SKM-1 (cell line): Measurements from ENCODE around the gene UBE2J1.
"Not testable (repeated sequence)": the region's sequence is repeated elsewhere in the genome, so short reads cannot be mapped to it uniquely, and the experiment has no call there.

ENCODE experiments used
- DNase-seq: peaks from one replicate; lab custom pipeline; 2025; ENCODE audit not compliant: unreplicated experiment; lab: John Stamatoyannopoulos, UW

The UBE2J1 gene, protein sequence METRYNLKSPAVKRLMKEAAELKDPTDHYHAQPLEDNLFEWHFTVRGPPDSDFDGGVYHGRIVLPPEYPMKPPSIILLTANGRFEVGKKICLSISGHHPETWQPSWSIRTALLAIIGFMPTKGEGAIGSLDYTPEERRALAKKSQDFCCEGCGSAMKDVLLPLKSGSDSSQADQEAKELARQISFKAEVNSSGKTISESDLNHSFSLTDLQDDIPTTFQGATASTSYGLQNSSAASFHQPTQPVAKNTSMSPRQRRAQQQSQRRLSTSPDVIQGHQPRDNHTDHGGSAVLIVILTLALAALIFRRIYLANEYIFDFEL

DNA sequence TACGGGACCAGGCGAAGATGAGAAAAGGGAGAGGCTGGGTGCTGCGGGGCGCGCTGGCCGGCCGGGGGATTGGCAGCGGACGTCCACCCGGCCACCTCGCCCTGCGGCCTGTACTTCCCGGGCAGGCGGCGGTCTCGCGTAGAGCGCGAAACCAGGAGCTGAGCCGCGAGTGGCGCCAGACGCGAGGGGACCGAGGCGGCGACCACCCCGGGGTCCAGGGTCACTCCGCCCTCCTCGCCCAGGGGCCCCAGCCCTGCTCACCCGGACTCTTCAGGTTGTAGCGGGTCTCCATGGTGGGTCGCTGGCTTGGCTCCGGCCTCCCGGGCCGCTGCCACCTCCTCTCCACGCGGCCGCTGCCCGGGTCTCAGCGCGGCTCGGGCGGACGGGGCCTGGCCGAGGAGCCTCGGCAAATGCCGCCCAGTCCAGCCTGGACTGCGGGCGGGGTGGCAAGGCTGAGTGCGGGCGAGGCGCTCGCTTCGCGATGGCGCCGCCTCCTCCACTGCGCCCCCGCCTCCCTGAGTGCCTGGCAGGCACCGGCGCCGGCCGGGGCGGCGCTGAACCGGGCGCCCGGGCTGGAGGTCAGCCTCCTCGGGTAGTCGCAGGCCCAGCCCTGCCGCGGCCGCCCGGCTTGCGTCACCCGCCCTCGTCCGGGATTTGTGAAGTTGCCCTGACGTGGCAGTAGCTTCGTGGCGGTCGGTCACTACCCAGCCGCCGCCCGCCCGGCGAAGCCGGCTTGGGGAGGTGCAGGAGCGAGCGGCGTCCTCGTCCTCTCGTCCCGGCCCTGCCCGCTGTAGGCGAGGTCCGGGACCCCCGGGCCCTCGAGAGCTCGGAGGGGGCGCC lies at the start of gene UBE2J1:
Gene UBE2J1, minus strand, starts transcription at position 445 of the 840 bp plus-strand sequence. Its CDS starts 153 bp downstream, at position 292.
- DNase-seq, result no peak

DNA sequence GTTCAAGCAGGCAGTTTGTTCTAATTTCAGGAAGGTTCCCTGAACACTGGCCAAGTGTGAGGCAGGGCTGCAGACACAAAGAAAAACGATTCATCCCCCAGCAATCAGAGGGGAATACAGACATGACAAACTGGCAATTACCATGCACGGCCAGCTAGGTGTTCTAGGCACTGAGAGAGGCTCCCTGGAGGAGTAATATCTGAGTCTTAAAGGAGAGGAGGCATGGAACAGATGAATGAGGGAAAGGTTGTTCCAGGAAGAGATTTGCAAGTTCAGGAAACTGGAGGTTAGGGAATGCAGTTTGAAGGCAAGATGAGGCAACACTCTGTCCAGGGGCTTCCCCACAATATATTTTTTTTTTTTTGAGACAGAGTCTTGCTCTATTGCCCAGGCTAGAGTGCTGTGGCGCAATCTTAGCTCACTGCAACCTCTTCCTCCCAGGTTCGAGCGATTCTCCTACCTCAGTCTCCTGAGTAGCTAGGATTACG lies 48.4 kb upstream of the UBE2J1 start:
- no peak for DNase-seq

GRCh38 chr6:89400050-89400449 lies 47.5 kb upstream of the UBE2J1 start:
- no peak for DNase-seq

DNA sequence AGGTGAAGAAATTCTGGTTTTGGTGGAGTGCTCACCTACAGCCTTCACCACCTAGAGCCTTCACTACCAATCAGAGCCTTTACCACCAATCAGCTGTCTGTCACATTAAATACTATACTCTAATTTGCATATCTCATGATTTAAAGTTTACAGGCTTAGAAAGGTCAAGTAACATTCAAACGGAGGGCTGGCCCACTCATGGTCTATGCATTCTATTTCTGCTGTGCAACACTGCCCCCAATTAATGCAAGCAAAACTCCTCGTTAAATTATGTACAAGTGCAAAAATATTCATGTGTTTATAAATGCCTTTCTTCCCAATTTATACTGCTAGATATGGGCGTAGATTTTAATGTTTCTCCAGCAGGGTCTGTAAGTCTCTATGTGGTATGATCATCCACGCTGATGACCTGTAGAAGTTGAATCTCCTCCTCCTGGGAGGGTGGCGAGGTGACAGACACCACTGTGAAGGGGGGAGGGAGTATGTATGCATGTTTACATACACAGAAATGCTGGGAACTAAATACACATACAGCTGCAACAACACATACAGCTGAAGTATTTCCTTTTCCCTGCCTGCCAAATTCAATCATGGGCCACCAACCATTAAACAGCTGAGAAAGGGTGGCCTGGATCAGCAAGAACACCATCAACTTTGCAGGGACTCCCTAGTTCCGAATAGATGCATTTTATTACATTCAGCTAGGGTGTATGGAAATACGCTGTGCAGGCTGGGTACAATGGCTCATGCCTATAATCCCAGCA lies 46.4 kb upstream of the UBE2J1 start:
- no peak for DNase-seq

GRCh38 chr6:89397884-89398283 lies 45.4 kb upstream of the UBE2J1 start:
- not testable (repeated sequence) for DNase-seq

- DNase-seq, result no peak
Measured at GRCh38 chr6:89393659-89394058, 41.1 kb upstream of the UBE2J1 start.

DNA sequence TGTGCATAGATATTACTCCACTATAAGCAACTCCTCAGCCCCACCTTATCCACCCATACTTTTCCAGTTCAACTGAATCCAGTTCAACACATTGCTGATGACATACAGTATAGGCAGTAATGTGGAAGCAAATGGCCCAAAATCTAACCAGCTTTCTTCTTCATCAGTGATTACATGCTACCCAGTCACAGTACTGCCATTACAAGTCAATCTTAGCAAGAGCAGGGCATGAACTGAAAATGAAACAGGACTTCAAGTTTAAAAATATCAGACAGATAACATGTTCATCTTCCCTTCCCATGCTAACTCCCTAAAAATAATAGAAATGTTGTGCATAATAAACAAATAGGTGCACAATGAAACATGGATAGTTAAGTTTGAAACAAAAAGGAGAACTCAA lies 40.3 kb upstream of the UBE2J1 start:
- no peak for DNase-seq

DNA sequence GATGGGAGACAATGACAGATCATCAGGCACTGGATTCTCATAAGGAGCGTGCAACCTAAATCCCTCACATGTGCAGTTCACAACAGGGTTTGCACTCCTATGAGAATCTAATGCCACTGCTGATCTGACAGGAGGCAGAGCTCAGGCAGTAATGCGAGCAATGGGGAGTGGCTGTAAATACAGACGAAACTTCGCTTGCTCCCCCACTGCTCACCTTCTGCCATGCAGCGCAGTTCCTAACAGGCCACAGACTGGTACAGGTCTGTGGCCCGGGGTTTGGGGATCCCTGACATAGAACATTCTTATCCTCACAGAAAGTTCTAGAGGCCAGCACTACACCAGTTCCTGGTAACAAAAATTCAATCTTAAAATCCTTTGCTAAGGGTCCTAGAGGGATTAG lies 36.3 kb upstream of the UBE2J1 start:
- no peak for DNase-seq

- no peak for DNase-seq
Measured at GRCh38 chr6:89387516-89388201, 35.1 kb upstream of the UBE2J1 start.

DNA sequence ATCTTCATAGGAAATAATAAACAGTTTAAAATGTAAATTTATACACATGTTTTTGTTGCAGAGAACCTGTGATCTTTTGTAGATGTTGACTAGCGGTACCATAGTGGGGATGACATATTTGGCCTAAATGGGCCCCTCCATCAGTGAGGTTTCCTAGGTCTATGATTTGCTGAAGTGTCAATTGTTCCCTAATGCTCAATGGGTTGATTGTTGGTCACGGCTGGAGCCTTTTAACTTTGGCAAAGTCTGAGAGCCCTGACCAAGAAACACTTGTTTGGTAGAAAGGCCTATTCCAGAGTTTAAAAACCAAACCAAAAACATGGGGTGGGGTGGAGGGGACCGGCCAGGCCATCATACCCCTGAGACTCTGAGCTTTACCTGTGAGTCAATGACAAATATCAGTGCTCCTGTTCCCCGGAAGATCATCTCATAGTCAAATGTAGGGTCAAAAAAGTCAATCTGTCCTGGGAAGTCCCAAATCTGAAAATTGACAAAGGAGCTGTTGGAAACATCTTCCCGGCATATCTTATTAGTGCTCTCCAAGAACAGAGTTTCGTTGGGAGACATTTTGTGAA lies 34.5 kb upstream of the UBE2J1 start:
- no peak for DNase-seq

- DNase-seq, result no peak
Measured at GRCh38 chr6:89385846-89386245, 33.3 kb upstream of the UBE2J1 start.

DNA sequence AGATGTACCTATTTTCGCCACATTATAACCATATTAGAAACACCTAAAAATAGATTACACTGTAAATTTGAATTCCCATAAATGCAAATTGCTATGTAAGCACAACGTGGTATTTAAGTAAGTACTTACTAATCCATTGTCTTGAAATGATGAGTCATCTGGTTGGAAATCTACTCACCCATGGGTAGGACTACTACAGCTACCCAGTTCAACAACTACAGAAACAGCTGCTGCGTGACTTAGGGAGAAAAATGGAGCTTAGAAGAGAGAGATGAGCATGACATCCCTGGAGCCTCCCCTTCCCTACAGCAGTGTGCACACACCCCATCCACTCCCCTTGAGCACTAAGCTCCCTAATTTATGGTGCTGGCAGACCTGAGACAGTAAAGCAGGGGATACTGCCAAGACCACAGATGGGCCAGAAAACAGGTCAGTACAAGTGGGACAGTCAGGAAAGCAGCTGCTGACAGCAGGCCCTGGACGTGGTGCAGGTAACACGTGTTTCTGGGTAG lies 32.7 kb upstream of the UBE2J1 start:
- no peak for DNase-seq

DNA sequence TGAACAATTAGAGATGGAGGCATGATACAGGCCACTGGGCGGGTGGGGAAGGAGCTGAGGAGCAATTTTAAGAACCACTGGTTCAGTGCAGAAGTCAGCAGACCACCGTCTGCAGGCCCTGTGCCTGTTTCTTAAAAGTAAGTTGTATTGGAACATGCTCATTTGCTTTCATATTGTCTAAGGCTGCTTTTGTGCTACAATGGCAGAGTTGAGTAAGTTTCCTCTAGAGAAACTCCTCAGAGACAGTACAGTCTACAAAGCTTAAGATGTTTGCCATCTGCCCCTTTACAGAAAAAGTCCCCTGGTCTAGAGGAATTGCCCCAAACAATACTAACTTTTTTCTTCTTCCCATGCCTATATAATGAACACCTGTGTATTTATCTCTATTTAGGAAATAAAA lies 28.5 kb upstream of the UBE2J1 start:
- DNase-seq, result no peak

- peak; percentile 75 for DNase-seq
Measured at GRCh38 chr6:89379281-89379680, 26.8 kb upstream of the UBE2J1 start.

- DNase-seq, result no peak
Measured at GRCh38 chr6:89378628-89379027, 26.1 kb upstream of the UBE2J1 start.

- DNase-seq, result peak; percentile 71
Measured at GRCh38 chr6:89375427-89376267, 23.1 kb upstream of the UBE2J1 start.

- DNase-seq, result no peak
Measured at GRCh38 chr6:89372506-89372901, 20.0 kb upstream of the UBE2J1 start.

GRCh38 chr6:89371849-89372505 lies 19.5 kb upstream of the UBE2J1 start:
- peak; percentile 59 for DNase-seq

DNA sequence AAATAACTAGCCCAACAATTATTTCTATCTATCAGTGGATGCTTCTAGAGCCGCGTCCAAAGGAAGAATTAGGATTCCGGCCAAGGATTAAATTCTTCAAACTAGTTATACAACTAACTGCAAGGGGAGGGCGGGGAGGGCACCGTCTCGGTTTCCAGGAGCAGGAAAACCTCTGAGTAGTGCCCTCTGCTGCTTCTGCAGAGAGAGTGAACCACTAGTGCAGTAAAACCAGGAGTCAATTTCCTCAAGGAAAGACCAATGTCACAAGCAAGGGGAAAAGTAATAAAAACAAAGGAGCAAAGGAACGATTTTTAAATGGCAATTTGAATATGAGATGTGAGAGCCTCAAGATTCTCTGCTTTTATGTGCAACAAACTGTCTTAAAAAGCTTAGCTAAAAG lies 16.5 kb upstream of the UBE2J1 start:
- DNase-seq, result no peak
